ENCODE results near the gene MED12L.
"Not testable (repeated sequence)": the region's sequence is repeated elsewhere in the genome, so short reads cannot be mapped to it uniquely, and the experiment has no call there.

MED12L gene

GRCh38 chr3:151387842-151388241, 302.4 kb downstream of the MED12L start:
- peak; percentile 10 for DNase-seq

DNA sequence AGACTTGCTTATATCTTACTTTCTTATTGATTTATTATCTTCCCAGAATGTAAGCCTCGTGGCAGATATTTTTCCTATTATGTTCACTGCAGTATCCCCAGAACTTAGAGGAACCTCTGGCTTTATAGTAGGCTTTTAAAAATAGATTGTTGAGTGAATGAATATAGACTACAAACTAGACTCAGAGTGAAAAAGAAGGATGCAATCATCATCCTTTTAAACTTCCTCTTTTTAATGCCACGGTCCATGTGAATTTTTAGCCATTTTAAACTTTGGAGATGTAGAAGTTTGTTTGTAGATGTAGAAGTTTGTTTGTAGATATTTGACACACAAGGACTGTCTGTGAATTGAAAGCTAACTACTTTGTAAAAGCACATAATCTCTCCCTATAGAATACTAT, 306.3 kb downstream of the MED12L start:
- DNase-seq: no peak

GRCh38 chr3:151392191-151392590, 306.7 kb downstream of the MED12L start:
- DNase-seq: not testable (repeated sequence)

GRCh38 chr3:151393146-151393830, 307.8 kb downstream of the MED12L start:
- no peak for DNase-seq

DNA sequence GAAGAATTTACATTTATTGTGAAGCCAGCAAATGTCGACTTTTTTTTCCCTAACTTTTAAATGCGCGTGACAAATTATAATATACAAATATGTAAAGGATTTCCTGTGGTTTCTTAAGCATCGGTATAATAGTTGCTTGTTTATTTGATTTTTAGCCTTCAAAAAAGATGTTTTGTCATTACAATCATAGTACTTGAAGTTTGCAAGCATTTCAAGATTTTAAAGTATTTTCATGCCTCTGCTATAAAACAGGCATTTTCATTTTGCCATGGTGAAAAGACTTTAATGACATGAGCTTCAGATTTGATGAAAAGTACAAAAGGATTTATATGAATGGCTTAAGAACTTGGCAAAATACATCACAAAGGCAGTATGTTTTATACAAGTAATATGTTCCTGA, 308.5 kb downstream of the MED12L start:
- DNase-seq: no peak

- DNase-seq: no peak
Measured at GRCh38 chr3:151394611-151395010, 309.1 kb downstream of the MED12L start.

DNA sequence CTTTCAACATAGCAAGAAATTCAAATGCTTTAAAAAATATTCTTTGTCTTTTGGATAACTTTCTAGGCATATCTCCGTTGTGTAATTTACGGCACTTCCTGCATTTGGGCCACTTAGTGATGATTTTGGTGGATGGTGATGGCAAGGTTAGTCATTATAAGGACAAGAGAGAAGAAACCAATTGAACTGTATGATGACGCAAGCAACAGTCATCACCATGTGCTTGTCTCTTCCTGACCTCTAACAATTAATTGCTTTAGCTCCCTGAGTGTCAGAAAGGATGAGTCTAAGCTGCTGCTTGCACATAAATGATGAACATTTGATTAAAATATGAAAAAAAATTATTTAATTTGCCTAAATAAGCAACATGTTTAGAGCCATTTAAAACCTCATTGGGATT, 310.3 kb downstream of the MED12L start:
- no peak for DNase-seq

DNA sequence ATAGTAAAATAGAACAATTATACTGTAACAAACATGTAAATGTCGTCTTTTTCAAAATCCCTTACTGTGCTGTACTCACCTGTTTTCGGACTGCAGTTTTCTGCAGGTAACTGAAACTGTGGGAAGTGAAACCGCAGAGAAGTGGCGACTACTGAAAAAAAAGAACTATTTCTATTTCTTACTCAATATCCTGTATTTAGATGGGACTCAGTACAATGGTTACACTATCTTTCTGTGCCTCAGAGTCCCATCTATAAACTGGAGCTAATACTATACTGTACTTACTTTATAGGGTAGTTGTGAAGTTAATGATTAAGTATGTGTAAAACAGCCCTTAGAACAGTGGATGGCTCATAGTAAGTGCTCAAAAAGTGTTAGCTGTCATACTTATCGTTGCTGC, 313.4 kb downstream of the MED12L start:
- no peak for DNase-seq

GRCh38 chr3:151400341-151400740, 314.9 kb downstream of the MED12L start:
- no peak for DNase-seq

GRCh38 chr3:151402349-151402748, 316.9 kb downstream of the MED12L start:
- no peak for DNase-seq

DNA sequence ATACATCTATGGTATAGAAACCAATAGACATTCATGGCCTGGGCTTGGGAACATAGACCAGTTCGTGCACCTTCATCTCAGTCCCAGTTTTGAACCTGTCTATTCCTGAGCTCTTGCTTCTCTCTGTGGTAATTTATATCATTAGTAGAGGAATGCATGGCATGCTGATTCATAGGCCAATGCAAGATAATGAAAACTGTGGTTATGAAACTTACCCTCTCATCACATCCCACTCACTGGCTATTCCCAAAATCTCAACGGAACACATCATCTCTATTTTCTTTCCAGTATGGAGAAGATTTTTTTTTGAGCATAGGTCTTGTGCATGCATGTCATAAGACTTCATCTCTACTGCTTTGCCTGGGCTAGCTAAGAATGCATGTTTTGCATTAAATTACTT, 317.8 kb downstream of the MED12L start:
- DNase-seq: no peak

GRCh38 chr3:151404316-151404715, 318.9 kb downstream of the MED12L start:
- DNase-seq: no peak

DNA sequence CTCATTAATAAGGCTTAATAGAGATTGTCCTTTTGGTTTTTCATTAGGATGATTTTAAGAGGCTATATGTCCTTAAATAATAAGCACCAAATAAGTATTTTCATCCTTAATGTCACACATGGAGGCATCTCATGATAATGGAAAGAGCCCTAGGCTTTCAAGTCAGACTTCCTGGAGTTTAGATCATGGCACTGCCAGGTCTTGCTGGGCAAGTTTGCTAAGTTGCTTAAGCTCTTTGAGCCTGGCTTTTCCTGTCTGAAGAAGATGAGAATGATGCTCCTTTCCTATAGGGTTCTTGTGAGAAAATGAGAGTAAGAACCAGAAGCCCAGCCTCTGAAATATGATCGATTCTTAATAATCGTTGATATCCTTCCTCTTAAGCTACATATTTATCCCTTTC, 322.5 kb downstream of the MED12L start:
- DNase-seq: no peak

DNA sequence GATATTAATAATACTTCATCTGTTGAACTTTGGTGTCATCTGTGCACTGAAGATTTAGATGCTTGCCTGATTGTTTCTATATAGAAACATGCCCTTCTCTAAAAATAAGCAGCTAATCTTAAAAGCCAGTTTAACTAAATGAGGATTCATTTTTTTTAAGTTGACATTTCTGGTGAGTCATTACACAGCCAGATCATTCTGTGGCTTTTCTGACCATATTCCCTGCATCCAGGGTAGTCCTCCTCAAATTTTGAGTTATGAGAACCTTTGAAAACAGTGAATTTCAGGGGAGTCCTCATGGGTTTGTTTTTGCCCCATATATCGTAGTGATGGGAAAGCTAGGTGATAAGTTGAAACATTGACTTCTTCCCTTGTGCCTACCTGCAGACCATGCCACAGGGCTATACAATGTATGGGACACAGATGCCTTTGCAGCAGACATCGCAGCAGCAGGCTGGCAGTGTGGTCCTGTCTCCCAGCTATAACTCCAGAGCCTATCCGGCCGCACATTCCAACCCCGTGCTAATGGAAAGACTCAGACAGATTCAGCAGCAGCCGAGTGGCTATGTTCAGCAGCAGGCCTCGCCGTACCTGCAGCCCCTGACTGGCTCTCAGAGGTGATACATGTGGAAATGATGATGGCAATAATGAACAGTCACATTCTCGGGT, 325.6 kb downstream of the MED12L start:
- DNase-seq: no peak

DNA sequence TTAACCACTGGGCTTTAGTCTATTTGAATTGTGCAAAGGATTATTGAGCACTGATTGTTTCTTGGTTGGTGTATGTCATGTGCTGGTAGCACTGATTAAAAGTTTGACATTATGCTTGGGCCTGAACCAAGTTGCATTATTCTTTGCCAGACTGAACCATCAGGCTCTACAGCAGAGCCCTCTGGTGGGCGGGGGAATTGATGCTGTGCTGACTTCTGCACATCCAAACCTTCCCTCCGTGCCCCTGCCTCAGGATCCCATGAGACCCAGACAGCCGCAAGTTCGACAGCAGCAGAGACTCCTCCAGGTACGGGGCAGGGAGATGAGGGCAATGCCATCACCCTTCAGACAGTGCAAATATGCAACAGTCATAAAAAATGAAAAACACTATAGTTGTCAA, 327.5 kb downstream of the MED12L start:
- DNase-seq: no peak

GRCh38 chr3:151415289-151415688, 329.8 kb downstream of the MED12L start:
- no peak for DNase-seq

DNA sequence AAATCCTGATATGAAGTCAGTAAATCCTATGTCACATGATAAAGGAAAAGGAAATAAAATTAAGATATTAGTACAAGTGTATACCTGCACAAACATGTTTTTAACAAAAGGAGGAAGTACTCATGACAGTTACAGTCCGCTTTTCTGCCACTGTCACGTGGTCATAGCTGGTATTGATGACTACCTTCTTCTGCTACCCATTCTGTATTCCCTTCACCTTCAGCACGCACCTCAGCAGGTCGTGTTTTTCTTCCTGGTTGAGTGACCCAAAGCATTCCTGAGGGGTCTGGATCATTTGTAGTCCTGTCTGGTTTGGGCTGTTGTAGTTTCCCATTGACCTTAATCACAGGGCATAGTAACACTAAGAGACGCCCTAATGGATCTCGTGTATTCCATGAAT, 334.3 kb downstream of the MED12L start:
- DNase-seq: no peak

DNA sequence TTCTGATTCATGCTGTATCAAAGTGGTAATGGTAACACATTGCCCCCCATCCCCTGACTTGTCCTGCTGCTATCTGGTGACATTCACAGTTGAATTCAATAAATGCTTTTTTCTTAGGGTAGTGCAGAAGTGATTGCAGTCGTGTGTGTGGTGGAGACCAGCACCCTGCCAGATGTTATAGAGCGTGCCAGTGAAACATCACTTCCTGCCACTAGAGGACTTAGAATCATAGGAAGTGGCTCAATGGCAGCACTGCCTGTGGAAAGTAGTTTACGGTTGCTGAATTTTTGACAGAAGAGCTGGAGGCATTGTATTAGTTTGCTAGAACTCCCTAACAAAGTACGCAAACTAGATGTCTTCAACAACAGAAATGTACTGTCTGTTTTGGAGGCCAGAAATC, 336.5 kb downstream of the MED12L start:
- no peak for DNase-seq

- no peak for DNase-seq
Measured at GRCh38 chr3:151423091-151423490, 337.6 kb downstream of the MED12L start.

DNA sequence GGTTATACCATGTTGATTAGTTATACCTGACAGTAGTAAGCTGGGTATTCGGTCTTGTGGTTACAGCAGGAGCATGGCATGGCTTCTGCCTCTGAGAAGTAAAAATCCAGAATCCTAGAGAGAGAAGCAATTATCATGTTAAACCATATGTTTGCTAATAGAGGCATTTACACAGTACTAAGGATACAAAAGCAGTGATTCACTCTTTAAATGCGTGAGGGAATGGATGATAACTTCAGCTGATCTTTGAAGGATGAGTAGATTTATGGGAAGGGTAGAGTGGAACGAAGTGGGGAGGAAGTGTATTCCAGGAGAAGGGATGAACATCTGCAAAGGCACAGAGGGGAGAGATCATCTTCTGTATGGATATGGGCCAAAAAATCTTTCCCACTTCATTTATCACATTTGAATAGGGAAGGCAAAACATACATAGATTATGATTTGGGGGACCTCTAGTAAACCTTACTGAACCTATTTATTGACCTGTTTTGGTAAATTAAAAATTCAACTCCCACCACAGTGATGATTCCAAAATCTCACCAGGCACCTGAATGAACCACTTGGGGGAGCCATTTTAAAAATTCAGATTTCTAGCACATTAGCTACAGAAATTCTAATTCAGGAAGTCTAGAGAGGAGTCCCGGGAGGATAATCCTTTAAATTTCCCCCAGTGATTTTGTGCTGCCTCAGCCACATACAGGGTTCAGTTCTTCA, 340.3 kb downstream of the MED12L start:
- DNase-seq: no peak

GRCh38 chr3:151426341-151426657, 340.8 kb downstream of the MED12L start:
- no peak for DNase-seq

GRCh38 chr3:151428386-151428785, 342.9 kb downstream of the MED12L start:
- DNase-seq: no peak

DNA sequence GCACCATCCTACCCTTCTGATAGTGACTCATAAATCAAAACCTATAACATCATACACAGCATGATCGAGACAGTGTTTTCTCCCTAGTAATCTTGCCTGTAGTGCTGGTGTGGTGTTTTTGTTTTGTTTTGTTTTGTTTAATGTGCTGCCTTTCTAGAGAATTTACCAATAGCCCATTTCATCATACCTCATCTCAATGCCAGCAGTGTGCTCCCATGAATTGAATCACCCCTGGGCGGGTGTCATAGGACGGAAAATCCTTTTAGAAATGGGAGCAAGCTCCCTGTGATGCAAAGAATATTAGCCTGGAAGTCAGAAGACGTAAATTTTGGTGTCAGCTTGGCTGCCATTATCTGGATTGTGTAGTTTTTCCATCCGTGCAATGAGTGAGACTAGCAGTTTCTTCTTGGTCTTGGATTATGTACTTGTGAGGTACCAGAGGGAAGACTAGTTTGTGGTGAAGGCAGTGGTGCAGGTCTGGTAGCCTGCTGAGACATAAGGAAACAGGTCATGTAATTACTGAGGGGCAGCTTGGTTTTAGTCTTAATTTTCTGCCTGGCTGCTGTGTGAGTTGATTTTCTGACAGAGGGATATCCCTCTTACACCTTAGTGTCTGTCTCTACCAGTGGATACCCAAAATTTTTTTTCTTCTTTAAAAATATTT, 345.5 kb downstream of the MED12L start:
- no peak for DNase-seq

DNA sequence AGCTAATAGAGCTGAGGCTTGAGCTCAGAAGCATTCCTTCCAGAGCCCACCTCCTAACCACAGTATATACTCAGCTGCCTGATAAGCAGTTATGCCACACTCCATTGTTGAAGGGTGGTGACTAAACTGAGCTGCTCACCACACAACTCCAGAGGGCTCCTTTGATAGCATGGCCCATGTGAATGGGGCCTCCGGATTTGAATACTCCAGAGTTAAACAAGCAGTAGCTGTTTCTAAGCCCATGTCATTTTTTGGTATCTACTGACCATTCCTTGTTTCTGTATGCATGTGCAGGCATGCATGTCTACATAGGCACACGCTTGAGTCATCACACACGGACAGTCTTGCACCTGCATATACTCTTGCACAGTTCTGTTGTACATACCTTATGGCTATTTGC, 346.5 kb downstream of the MED12L start:
- DNase-seq: peak; percentile 2
